Measurements from ENCODE around the gene EFEMP2. TPM values are rescaled to one million over a fixed set of nuclear protein-coding genes. Genes with fewer than 3 reads are reported as not detected.

Gene EFEMP2
- total RNA-seq, 1 experiment from 2014 or later, result 26.2 TPM

DNA sequence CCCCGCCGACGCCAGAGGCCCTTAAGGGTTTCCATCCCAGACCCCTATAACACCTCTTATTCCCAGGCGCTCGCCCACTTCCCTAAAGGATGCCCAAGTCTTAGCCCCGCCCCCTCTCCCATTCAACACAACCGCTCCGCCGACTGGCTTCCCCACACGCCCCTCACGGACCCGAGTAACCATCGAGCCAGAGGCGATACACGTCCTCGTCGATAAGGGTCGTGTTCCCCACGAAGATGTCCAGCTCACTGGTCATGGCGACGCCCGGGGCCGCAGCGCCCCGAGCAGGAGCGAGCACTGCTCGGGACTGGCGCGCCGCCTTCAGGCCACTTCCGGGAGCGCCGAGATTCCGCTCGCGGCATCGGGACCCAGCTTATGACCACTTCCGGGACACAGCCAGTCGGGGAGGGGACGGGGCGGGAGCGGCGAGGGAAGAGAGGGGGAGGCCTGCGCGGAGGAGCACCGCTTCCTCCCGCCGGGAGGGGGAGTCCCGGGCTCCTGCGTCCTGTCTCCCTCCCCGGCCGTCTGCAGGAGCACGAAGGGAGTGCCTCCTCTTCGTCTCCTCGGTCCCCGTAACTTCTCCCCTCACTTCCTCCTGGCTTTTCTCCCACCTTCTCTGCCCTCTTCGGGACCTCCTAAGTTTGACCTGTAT, 15.7 kb upstream of the EFEMP2 start, which contains the start of gene FIBP:
FIBP (minus strand) TSS at position 309 of the 652 bp plus-strand sequence; CDS start at position 256, 53 bp downstream.
- Mint-ChIP-seq H3K4me3 (peak within 1 kb of the TSS; percentile 97 to 98), H3K36me3 (ENCODE audit: insufficient read depth in 1 of 3, low read depth in 3 of 3) (peaks cover 29 to 52% (median 41%) of the 10 kb centered on the region in 3 experiments), H3K27me3 (ENCODE audit: low read depth) (peaks cover 17% of the 10 kb centered on the region), H3K4me1 (peaks cover 37 to 52% of the 10 kb centered on the region in 2 experiments), H3K9me3 (peaks cover 2 to 4% of the 10 kb centered on the region in 2 experiments; a peak in 2 of 5 replicates), H3K27ac (peak within 1 kb of the TSS; percentile 89 to 99 (median 98))
- no peaks in the 10 kb centered on the region for H3K79me1 ChIP-seq (ENCODE audit: insufficient read depth, low read depth, low read length, poor library complexity, severe bottlenecking)
- H3K4me2 ChIP-seq (ENCODE audit: insufficient read depth, insufficient read length, low read length), result peak within 1 kb of the TSS; percentile 70
- H4K91ac ChIP-seq (ENCODE audit: insufficient read length, low read depth, low read length), result no peak within 1 kb of the TSS
- H3T11ph ChIP-seq (ENCODE audit: low read length), result no peak within 1 kb of the TSS
- peak within 1 kb of the TSS; percentile 78 for H3K18ac ChIP-seq (ENCODE audit: insufficient read length, low read depth, low read length)
- peaks cover 23% of the 10 kb centered on the region for H3K23me2 ChIP-seq (ENCODE audit: insufficient read length, low read depth, low read length, poor library complexity, severe bottlenecking)
- H3K4ac ChIP-seq (ENCODE audit: low read depth, low read length), result no peak within 1 kb of the TSS
- H3K27ac ChIP-seq (ENCODE audit: insufficient read length, low read depth, low read length), result no peak within 1 kb of the TSS
- no peak within 1 kb of the TSS for H2AK5ac ChIP-seq (ENCODE audit: insufficient read length, low read length)
- H2BK120ac ChIP-seq (ENCODE audit: low read depth, low read length, poor library complexity, severe bottlenecking), result no peak within 1 kb of the TSS
- no peak within 1 kb of the TSS for H4K5ac ChIP-seq (ENCODE audit: insufficient read length, low read depth, low read length)
- peaks cover 6% of the 10 kb centered on the region; the same call in 1 of the 2 replicates for H3K27me3 ChIP-seq (ENCODE audit: insufficient read depth, low read length)
- no peaks in the 10 kb centered on the region; the same call in 1 of the 2 replicates for H3K79me2 ChIP-seq (ENCODE audit: insufficient read depth, low read length)
- no peak within 1 kb of the TSS for H4K8ac ChIP-seq (replicated peaks; ENCODE audit: insufficient read length, low read depth, low read length)
- TF ChIP-seq, protein P1, sequence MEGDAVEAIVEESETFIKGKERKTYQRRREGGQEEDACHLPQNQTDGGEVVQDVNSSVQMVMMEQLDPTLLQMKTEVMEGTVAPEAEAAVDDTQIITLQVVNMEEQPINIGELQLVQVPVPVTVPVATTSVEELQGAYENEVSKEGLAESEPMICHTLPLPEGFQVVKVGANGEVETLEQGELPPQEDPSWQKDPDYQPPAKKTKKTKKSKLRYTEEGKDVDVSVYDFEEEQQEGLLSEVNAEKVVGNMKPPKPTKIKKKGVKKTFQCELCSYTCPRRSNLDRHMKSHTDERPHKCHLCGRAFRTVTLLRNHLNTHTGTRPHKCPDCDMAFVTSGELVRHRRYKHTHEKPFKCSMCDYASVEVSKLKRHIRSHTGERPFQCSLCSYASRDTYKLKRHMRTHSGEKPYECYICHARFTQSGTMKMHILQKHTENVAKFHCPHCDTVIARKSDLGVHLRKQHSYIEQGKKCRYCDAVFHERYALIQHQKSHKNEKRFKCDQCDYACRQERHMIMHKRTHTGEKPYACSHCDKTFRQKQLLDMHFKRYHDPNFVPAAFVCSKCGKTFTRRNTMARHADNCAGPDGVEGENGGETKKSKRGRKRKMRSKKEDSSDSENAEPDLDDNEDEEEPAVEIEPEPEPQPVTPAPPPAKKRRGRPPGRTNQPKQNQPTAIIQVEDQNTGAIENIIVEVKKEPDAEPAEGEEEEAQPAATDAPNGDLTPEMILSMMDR (conservative IDR thresholded peaks at IDR 0.05), result peak; percentile 80
- H3K9ac ChIP-seq (ENCODE audit: extremely low read depth, insufficient read length, low read length), result peak within 1 kb of the TSS; percentile 31
- no peak within 1 kb of the TSS for H2BK5ac ChIP-seq (ENCODE audit: insufficient read length, low read length)
- no peak within 1 kb of the TSS for H3K23ac ChIP-seq (ENCODE audit: insufficient read length, low read depth, low read length)
- H3K9me3 ChIP-seq (ENCODE audit: control insufficient read depth, low read depth, low read length), result no peaks in the 10 kb centered on the region
- H4K20me1 ChIP-seq (ENCODE audit: control insufficient read depth, insufficient read depth, insufficient read length), result no peaks in the 10 kb centered on the region
- WGBS (ENCODE audit: extremely low coverage, insufficient read length, low lambda C conversion rate), result no CpG with 5 or more reads among the region's 57 CpGs
- no peak within 1 kb of the TSS for H2BK15ac ChIP-seq (ENCODE audit: low read depth, low read length)
- peak; percentile 98 for DNase-seq
- H3K4me1 ChIP-seq (ENCODE audit: insufficient read depth, low read length), result peaks cover 9% of the 10 kb centered on the region; the same call in 1 of the 2 replicates
- H3K56ac ChIP-seq (ENCODE audit: insufficient read length, low read depth, low read length), result no peak within 1 kb of the TSS
- peak within 1 kb of the TSS; percentile 93 for H3K14ac ChIP-seq (ENCODE audit: insufficient read depth, low read length)
- H2AFZ ChIP-seq (ENCODE audit: low read length), result no peak within 1 kb of the TSS
- no peak within 1 kb of the TSS for H2BK20ac ChIP-seq (ENCODE audit: low read depth, low read length, poor library complexity, severe bottlenecking)
- H2BK12ac ChIP-seq (ENCODE audit: insufficient read length, low read depth, low read length), result no peak within 1 kb of the TSS

All from H9 (cell line).